HTERT RPE-1 (cell line): ENCODE results near the gene GZF1.
"Not testable (repeated sequence)": the region's sequence is repeated elsewhere in the genome, so short reads cannot be mapped to it uniquely, and the experiment has no call there.

ENCODE experiments used
- in situ Hi-C: fragments of 300-500 bp; cut with MboI; formaldehyde crosslinking; loops from 4 replicates; pipeline ENCODE4 v1.14.3; 2020; ENCODE audit warnings: low sequenced_read_pairs

GZF1 gene

DNA sequence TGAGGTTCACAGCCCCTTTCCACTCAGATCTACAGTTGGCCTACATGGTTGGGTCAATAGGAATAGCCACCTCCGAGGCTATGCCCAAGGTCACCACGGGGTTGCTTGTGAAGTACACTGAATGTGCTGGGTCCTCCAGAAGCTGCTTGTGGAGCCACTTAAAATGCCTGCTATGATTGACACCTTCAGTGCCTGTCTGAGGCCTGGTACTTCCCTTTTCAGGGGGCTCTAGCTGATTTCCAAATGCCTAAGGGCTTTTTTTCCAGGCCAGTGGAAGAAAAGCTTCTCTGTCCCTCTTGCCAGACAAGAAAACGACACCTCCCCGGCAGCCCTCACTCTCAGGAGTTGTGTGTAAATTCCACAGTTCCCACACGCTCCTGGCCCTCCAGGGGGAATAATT is 17.6 kb upstream of the GZF1 start:
- in situ Hi-C loops: no loop called here

DNA sequence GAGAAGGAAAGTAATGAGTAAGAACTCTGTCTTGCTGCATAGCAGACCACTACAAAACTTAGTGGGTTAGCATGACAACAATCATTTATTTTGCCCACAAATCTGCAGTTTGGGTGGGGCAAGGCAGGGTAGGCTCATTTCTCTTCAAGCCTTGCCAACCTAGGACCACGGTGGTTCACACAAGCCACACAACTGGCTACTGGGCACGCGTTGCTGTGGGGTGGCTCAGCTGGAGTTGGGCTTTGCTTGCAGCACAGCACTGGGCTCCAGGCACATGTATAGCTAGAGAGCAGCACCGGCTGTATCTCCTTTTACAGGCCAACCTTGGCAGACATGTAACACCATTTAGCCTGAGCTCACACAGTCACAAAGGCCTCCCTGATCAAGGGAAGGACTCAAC is 16.0 kb upstream of the GZF1 start:
- in situ Hi-C loops: no loop called here

DNA sequence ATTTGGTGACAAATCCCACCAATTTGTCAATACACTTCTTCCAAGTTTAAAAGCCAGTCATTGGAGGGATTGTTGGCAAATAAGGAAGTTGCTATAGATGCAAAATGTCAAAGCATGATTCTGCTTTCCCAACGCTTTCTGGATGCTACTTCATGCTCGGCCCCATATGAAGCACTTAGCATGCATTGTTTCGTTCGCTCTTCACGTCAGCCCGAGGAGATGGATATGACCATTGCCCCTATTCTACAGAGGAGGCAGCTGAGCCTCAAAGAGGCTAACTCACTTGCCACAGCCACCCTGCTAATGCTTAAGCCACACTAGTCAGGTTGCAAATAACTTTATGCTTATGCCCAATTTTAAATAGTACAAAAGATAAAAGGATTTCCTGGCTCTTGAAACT is 14.2 kb upstream of the GZF1 start:
- in situ Hi-C loops: no loop called here

DNA sequence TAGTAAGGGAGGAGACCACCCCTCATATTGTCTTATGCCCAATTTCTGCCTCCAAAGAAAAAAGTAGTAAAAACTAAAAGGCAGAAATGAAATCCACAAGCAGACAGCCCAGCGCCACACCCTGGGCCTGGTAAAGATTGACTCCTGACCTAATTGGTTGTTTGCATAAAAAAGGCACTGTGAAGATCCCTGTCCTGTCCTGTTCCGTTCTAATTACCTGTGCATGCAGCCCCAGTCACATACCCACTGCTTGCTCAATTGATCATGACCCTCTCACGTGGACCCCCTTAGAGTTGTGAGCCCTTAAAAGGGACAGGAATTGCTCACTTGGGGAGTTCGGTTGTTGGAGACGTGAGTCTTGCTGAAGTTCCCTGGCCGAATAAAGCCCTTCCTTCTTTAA is 13.5 kb upstream of the GZF1 start:
- in situ Hi-C loops: not testable (repeated sequence)

DNA sequence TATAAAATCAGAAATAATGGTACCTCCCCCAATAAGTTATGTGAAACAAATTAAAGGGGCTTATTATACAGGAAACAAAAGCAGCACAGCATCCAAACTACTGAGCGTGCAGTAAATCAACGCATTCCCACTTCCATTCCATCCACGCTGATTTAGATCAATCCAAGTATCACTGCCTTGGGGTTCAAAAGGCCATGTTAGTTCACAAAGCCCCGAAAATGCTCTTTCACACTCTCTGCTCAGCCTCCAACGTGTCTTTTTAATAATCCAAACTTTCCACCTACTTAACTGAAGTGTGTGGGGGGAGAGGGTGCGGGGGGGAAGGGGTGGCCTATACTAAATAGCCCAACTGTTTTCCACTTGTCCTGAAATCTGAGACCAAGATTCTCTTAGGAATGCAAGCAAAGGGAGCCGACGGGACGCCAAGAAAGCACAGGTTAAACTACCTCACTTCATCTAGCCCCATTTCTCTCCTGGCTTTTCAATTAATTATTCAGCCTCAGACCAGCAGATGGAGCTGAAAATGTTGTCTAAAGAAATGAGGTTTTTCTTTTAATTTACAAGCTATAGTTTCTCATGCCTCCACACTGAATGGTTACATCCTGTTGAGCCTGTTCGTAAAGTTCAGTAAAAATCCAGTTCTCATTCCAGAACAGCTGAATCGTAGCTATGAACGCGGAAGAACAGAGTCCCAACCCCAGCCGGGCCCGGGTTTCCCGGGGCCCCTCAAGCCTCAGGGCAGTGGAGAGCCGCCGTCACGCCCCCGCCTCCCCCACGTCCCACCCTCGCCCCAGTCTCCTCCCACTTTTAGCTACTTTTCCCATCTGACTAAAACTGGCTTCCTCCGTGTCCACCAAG is 12.4 kb upstream of the GZF1 start:
- in situ Hi-C loops: no loop called here

DNA sequence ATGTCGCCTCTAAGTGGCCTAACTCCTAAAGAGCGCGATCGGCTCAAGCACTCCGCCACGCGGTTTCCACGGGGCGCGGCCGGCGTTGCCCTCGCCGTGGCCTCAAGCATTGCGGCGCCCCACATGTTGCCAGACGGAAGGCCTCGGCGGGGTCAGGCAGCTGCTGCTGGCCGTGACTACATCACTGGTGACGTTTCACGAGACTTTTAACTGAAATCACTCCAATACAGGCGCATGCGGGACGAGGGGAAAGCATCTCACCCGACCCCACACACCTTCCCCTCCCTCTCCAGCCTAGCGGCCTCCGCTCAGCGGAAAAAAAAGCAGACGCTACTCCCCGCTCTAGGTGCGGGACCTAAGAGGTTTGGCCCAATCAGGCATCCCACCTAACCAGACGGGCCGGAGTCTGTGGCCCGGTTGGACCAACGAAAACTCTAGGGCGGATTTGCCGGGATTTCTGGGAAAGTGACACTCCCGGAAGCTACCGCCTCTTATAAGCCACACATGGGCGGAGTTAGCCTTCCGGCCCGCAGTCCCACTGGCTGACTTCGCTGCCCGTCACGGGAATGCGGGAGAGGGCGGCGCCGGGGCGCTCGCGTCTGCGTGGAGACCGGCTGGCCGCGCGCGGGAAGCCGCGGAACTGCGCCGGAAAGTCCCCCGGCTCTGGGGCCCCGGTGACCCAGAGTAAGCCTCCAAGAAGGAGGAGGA is 11.6 kb upstream of the GZF1 start, which contains the start of gene NXT1:
NXT1 (plus strand) TSS at position 596 of the 708 bp plus-strand sequence. CDS start 3,251 bp downstream, outside the sequence.
- in situ Hi-C loops: no loop called here

DNA sequence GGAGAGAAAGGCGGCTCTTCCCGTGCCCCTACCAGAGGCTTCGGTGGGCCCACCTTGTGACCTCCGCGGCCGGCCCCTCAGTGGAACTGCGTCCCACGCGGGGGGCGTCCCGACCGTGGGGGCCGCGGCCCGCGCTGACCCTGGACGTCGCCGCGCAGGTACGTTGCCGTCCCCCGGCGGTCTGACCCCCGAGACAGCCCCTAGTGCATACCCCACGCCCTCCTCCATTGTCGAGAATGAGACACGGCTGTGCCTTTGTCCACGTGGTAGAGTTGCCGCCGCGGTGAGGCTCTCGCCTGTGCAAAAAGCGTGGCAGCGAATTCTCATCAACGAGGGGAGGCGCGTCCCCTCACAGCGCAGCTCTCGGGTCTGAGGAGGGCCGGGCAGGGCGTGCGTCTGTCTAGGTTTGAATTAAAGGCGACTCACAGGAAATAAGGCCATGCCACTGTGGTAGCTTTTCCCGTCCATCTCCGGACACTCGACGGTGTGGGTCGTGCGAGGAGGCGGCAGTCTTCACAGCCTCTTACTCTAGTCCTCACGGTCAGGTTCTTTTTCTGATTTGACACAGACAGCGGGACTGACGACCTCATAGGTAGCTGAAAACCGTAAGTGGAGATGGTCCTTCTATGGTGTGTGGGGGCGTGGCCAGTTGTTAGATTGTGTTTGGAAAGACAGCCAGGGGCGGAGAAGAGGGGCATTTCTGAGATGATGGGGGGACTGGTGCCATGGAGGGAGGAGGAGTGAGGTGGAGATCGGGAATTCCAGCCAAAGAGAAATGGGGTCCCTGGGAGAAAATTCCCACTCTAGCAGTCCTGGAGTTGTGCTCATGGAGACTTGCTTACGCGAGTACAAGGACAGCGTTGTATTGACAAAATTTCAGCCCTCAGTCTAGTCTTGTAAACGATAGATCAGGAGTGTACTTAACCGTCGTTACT is 10.8 kb upstream of the GZF1 start:
- in situ Hi-C loops: no loop called here

DNA sequence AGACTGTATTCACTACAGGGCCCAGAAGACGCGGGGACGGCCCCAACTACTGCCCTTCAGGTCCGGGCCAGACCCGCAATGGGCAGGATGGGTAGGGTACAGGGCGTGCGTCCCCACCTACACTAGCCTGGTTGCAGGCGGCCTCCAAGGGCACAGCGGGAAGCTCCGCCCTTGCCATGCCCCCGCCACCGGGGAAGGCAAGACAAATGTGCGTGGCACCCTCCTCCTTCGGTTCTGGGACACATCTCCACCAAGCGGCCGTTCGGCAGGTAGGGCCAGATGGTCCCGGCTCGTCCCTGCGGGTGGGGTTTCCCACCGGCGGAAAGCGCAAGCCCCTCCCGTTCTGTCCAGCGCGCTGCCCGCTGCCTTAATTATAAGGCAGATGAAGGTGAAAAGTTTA is 5.8 kb upstream of the GZF1 start:
- in situ Hi-C loops: no loop called here

DNA sequence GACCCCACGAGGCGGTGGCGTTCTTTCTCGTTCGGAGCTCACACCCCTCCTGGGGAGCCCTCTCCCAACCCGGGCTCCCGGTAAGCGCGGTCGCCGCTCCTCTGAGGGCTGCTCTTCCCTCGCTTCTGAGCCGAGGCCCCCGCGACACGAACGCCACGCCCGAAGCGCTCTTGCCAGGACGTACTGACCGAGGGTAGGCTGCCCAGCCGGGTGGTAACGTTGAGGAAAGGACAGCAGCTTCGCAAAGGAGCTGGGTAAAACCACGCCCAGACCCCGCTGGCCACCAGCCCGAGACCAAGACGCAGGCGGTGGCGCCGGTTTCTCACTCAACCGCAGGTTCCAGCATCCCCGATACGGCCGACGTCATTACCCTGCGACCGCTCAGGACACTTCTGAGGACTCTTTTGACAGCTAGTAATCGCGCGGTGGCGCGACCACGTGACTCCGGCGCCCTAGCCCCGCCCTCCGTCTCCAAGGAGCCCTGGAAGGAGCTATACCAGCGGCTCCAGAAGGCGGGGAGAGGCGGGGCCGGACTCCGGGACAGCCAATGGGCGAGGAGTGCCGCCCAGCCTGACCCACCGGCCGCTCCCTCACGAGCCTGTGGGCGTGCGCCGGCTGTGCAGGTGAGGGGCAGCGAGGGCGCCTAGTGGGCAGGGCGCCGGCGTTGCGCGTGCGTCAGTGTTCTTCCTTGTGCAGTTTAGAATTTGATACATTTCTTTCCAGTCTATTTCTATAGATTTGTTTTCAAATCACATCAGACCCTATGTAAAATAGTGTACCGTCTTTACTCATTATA is 4.0 kb upstream of the GZF1 start:
- in situ Hi-C loops: no loop called here

DNA sequence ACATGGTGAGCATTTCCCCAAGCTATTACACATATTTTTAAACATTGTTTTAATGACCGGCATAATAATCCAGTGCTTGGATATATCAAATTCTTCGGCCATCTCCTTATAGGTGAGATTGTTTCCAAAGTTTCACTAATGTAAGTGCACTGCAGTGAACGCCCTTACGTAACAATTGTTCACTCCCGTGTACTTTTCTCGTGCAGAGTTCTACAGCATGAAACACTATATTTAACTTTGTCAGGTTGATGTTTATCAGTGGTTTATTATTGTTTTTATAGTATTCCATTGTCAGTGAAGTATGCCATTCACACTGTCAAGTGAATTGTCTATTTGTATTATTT is 3.4 kb upstream of the GZF1 start:
- in situ Hi-C loops: no loop called here

DNA sequence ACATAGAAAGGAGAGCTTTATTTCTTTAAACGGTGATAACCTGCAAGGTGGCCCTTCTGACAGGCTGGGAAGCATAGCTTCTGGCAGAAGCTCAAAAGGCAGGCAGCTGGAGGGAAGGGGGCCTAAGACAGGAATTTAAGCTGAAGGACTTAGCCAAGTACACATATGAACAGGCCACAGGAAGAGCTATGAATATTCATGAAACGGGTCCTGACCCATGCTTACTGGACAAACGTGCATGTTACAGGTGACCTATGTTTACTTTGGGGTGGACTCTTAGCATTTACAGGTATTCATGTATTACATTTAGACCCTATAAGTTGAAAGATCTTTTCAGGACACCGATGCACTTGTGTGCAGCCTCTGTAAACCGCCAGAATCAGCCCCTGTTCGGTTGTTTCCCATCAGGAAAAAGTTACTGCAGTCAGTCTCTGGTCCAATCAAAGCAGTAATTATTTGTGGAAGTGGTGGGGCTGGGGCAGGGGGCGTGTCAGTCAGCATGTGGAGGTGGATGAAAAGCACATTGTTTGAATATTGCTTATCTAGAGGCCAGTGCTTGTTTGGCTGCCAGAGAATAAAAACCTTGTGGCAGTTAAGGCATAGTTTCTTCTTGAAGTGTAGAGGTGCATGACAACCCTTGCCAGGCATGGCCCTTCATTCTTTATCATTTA is 2.9 kb upstream of the GZF1 start:
- in situ Hi-C loops: no loop called here

DNA sequence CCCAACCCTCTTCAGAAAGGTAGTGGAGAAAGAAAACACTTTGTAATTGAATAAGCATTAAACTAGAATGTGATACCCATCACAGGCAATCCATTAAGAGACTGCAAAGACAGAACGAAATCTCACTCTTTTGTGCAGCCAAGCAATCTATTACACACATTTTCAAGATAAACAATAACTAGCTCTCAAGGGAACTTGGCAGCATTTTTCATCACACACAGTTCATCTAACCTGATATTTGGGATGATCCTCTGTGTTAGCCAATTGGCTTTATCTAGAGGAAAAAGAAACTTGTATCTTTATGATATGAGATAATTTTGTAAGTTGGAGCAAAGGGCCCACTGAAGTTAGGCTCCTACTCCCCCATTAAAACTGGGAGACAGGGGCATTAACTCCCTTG is 1.5 kb upstream of the GZF1 start:
- in situ Hi-C loops: no loop called here

DNA sequence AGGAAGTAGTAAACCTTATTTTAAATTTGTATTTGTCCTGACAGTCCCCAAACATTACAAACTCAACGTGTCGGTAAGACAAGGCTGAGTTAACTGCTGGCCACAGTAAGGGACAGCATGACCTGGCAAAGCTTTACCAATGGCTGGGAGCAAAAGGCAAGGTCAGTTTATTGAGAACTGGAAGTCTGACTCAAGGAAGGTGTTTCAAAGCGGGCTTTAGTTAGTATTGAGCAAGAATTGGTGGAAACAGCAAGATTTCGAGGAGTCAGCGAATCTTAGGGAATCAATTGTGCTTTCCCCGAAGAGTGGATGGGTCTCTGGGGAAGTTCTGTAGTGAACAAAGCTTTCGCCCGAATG is 885 bp upstream of the GZF1 start:
- in situ Hi-C loops: no loop called here

DNA sequence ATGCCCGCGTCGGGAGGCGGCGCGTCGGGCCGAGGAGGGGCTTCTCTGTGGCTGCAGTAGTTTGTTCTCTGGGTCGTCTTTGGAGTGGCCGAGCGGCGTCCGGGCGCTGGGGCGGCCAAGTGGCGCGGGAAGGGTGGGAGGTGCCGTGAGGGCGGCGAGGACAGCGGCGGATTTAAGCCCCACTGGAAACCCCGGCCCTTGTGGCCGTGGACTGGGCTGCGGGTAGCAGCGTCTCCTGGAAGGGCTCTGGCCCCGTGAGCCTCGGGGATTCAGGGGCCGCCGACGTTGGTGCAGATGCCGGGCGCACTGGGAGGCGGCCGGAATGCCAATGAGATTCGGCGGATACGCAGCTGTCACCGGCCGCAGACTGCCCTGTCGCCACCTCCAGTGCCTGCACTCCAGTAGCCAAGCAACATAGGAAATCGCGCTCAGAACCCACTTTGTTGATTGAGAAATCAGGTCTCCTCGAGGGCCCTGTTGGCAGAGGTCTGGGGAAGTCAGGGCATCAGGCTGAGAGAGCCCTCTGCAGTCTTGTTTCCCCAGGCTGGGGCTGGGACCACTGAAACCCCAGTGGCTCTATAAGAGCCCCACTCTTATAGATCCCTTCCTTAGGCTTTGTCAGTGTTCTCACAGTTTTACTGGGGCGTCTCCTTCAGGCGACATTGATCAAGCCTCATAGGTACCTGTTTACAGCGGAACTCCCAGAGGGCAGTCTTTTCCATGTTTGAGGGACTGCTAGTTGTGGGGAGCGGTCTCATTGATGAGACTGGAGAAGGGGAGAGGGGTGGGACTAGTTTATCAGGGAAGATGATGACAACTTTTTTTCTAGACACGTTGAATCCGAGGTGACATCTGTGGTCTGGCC is 642 bp downstream of the GZF1 start:
- in situ Hi-C loops: no loop called here

DNA sequence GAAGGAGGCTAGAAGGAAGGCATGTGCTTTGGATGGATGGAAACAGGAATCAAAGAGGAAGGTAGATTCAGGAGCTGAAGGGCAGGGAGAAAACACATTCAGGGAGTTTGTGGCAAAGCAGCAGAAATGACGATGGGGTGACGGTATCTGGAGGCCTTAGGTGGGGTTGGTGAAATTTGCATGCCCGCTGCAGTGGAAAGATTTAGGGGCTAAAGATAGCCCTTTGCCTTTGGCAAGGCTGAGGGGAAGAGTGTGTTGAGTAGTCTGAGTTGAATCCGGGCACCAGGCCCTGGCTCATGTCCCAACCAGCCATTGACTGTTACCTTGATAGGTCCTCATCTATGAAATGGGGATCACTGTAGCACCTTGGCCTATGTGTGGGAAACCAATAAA is 1.3 kb downstream of the GZF1 start:
- in situ Hi-C loops: no loop called here

DNA sequence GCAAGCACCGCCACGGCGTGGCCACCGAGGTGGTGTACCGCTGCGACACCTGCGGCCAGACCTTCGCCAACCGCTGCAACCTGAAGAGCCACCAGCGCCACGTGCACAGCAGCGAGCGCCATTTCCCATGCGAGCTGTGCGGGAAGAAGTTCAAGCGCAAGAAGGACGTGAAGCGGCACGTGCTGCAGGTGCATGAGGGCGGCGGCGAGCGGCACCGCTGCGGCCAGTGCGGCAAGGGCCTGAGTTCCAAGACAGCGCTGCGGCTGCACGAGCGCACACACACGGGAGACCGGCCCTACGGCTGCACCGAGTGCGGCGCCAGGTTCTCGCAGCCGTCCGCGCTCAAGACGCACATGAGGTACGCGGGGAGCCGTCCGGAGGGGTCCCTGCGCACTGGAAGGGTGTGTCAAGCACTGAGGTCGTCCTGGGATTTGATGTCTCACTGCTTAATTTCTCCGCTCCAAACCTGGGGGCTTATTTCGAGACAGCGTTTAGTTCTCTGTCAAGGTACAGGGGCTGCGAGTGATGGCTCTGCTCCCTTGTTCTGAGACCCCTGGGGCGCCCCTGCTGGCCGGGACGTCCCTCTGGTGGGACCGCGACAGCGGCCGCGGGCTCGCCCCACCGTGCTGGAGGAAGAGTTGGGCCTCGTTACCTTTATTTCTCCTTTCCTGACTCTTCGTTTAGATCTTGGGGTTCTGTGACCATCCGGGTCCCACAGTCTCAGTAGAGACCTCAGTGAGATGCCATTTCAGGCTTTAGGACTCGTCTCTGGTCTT is 3.6 kb downstream of the GZF1 start:
- in situ Hi-C loops: no loop called here

DNA sequence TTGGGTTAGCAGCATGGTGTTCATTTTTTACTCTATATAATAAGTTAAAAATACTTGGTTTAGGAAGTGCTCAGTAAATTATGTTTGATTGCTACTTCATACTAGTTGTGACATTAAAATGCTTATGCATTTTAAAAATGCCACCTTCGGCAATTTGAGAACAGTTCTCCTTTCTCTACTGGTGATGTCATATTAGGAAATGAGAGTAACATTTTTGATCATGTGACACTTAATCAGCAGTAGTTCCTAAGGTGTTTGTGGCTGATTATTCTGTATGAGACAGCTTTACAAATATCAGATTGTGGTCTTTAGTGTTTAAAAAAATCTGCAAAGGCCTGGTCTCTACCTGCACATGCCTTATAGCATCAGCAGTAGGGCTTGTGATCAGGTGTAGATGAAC is 4.4 kb downstream of the GZF1 start:
- in situ Hi-C loops: no loop called here

DNA sequence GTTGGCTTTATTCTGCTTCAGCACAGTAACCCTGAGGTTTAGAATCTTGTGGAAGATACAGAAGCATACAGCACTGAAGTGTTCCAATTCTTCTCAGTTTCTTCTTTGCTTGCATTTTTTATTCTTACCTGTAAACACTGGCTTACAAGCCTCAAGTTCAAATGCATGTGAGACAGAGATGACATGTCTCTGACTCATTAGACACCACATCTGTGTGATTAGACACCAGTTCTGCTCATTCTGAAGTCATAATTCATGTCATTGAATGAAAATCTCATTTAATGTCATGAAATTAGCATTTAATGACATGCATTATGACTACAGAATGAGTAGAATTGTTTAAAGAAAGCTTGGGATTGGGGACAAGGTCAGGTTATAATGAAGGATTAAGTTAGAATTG is 5.8 kb downstream of the GZF1 start:
- in situ Hi-C loops: no loop called here
